IMR-90 (cell line): ENCODE results near the gene PMIS2. TPM values are rescaled to one million over a fixed set of nuclear protein-coding genes. Genes with fewer than 3 reads are reported as not detected.

ENCODE experiments used
- ATAC-seq: fragments of 200-7000 bp; cut with Tn5 transposase; 2 replicates; pipeline ENCODE4 v1.9.1; 2020; ENCODE audit warnings: low read depth, mild to moderate bottlenecking, moderate library complexity
- BruUV-seq: library from RNA; stranded (reverse); fragments of 400-500 nt; replicated peaks from 2 replicates; lab custom pipeline; 2021; lab: Mats Ljungman, UMichigan
- CTCF ChIA-PET: fragments of 300-600 bp; formaldehyde crosslinking; extraction: SDS; loops from one replicate; lab custom pipeline; 2021; ENCODE audit warnings: antibody characterized with exemption; lab: Yijun Ruan, JAX
- POLR2A ChIA-PET: fragments of 300-600 bp; sonication (Branson Sonifier 250); formaldehyde crosslinking; loops from one replicate; lab custom pipeline; 2022; ENCODE audit warnings: antibody characterized with exemption; ENCODE audit not compliant: unreplicated experiment; lab: Charles Lee
- DNase-seq: peaks from one replicate; pipeline ENCODE4 v3.0.0; 2013
- H2AFZ ChIP-seq: replicated peaks from 2 replicates; pipeline ENCODE3; 2013; ENCODE audit warnings: low read length, mild to moderate bottlenecking; ENCODE audit not compliant: poor library complexity
- H2AK5ac ChIP-seq: 2 replicates; pipeline ENCODE4 v1.6.1; 2013; ENCODE audit warnings: low read depth, low read length, inconsistent platforms
- H2AK9ac ChIP-seq: replicated peaks from 2 replicates; pipeline ENCODE3; 2013; ENCODE audit warnings: mild to moderate bottlenecking, low read depth, low read length, moderate library complexity; ENCODE audit not compliant: poor library complexity
- H2BK120ac ChIP-seq: 2 replicates; pipeline ENCODE4 v1.6.1; 2013; ENCODE audit warnings: low read depth, low read length, inconsistent platforms
- H2BK15ac ChIP-seq: 3 replicates; pipeline ENCODE4 v1.6.1; 2013; ENCODE audit warnings: low read depth, low read length, inconsistent platforms
- H2BK20ac ChIP-seq: 2 replicates; pipeline ENCODE4 v1.6.1; 2013; ENCODE audit warnings: low read depth, mild to moderate bottlenecking, inconsistent platforms, low read length, moderate library complexity
- H2BK5ac ChIP-seq: 2 replicates; pipeline ENCODE4 v1.6.1; 2013; ENCODE audit warnings: mild to moderate bottlenecking, low read depth, low read length, inconsistent platforms; ENCODE audit not compliant: poor library complexity, severe bottlenecking
- H3K14ac ChIP-seq: replicated peaks from 2 replicates; pipeline ENCODE4 v1.6.1; 2013; ENCODE audit warnings: low read depth, low read length, inconsistent platforms
- H3K18ac ChIP-seq: 2 replicates; pipeline ENCODE4 v1.6.1; 2013; ENCODE audit warnings: low read depth, low read length, control low read depth
- H3K23ac ChIP-seq: 2 replicates; pipeline ENCODE4 v1.6.1; 2013; ENCODE audit warnings: low read depth, low read length, inconsistent platforms
- H3K27ac ChIP-seq: 2 replicates; pipeline ENCODE4 v1.5.1; 2013; ENCODE audit warnings: mild to moderate bottlenecking, control low read depth, low read length; ENCODE audit not compliant: insufficient read depth
- H3K27me3 ChIP-seq: 2 replicates; pipeline ENCODE4 v1.6.1; 2013; ENCODE audit warnings: low read length; ENCODE audit not compliant: control insufficient read depth, insufficient read depth
- H3K36me3 ChIP-seq: 2 replicates; pipeline ENCODE4 v1.6.1; 2013; ENCODE audit warnings: low read length, mixed read lengths; ENCODE audit not compliant: control insufficient read depth, insufficient read depth
- H3K4ac ChIP-seq: 2 replicates; pipeline ENCODE4 v1.6.1; 2013; ENCODE audit warnings: low read depth, low read length, inconsistent platforms
- H3K4me1 ChIP-seq: 2 replicates; pipeline ENCODE4 v1.6.1; 2013; ENCODE audit warnings: low read length, mixed read lengths; ENCODE audit not compliant: control insufficient read depth, insufficient read depth
- H3K4me2 ChIP-seq: 2 replicates; pipeline ENCODE4 v1.6.1; 2013; ENCODE audit warnings: low read depth, mild to moderate bottlenecking, control low read depth, low read length, moderate library complexity
- H3K4me3 ChIP-seq: 2 replicates; pipeline ENCODE4 v1.5.1; 2013; ENCODE audit warnings: low read depth, mild to moderate bottlenecking, control low read depth, low read length, moderate library complexity; ENCODE audit not compliant: insufficient read depth
- H3K56ac ChIP-seq: 2 replicates; pipeline ENCODE4 v1.6.1; 2013; ENCODE audit warnings: low read length, inconsistent platforms; ENCODE audit not compliant: insufficient read depth; ENCODE audit errors: extremely low read depth
- H3K79me1 ChIP-seq, 2 experiments: 2 replicates each; pipeline ENCODE4 v1.6.1; 2013; ENCODE audit warnings: low read length in 2 of 2, inconsistent platforms in 1 of 2, low read depth in 1 of 2
- H3K9ac ChIP-seq: 2 replicates; pipeline ENCODE4 v1.6.1; 2013; ENCODE audit warnings: low read depth, low read length, control low read depth
- H3K9me1 ChIP-seq: 2 replicates; pipeline ENCODE4 v1.6.1; 2013; ENCODE audit warnings: low read length, inconsistent platforms; ENCODE audit not compliant: insufficient read depth
- H3K9me3 ChIP-seq: 2 replicates; pipeline ENCODE4 v1.6.1; 2013; ENCODE audit warnings: low read length; ENCODE audit not compliant: control insufficient read depth, insufficient read depth
- H4K20me1 ChIP-seq: 2 replicates; pipeline ENCODE4 v1.6.1; 2013; ENCODE audit warnings: low read length, inconsistent platforms; ENCODE audit not compliant: insufficient read depth
- H4K5ac ChIP-seq: 2 replicates; pipeline ENCODE4 v1.6.1; 2013; ENCODE audit warnings: mild to moderate bottlenecking, low read depth, low read length, control low read depth
- H4K8ac ChIP-seq, 2 experiments: 2 replicates each; pipeline ENCODE4 v1.6.1; 2013; ENCODE audit warnings: low read depth in 2 of 2, low read length in 2 of 2, control low read depth in 1 of 2, inconsistent platforms in 1 of 2
- H4K91ac ChIP-seq: 2 replicates; pipeline ENCODE4 v1.6.1; 2013; ENCODE audit warnings: low read depth, low read length, inconsistent platforms; ENCODE audit not compliant: insufficient read depth
- CEBPB ChIP-seq: IDR thresholded peaks from 2 replicates; pipeline ENCODE4 v1.6.1; 2012; ENCODE audit warnings: low read depth, low read length, improper control_type of control experiment
- FOS ChIP-seq: fragments of 150-350 bp; IDR thresholded peaks from 2 replicates; pipeline ENCODE4 v1.6.1; 2016; ENCODE audit warnings: low read depth, low read length
- MXI1 ChIP-seq: IDR thresholded peaks from 2 replicates; pipeline ENCODE4 v1.6.1; 2012; ENCODE audit warnings: low read depth, mild to moderate bottlenecking, low read length, moderate library complexity, borderline replicate concordance
- RAD21 ChIP-seq: IDR thresholded peaks from 2 replicates; pipeline ENCODE4 v1.6.1; 2012; ENCODE audit warnings: low read length, improper control_type of control experiment
- RCOR1 ChIP-seq: IDR thresholded peaks from 2 replicates; pipeline ENCODE4 v1.6.1; 2012; ENCODE audit warnings: mild to moderate bottlenecking, low read length, improper control_type of control experiment; ENCODE audit not compliant: insufficient replicate concordance
- RFX5 ChIP-seq: IDR thresholded peaks from 2 replicates; pipeline ENCODE4 v1.8.0; 2012; ENCODE audit warnings: low read depth, mild to moderate bottlenecking, low read length, moderate library complexity
- WGBS, 2 experiments: methylation state at CpG; one replicate each; pipeline versions ENCODE4 v1.1.5 to v1.1.7; 2013; ENCODE audit warnings: missing lambda C conversion rate in 2 of 2; ENCODE audit not compliant: insufficient read length in 1 of 2; ENCODE audit errors: extremely low coverage in 2 of 2; 5-methylcytosine and 5-hydroxymethylcytosine counted together
- dilution Hi-C: fragments of 300-500 bp; cut with HindIII; formaldehyde crosslinking; loops from one replicate; pipeline ENCODE4 v1.14.3; 2018; ENCODE audit warnings: low sequenced_read_pairs; ENCODE audit not compliant: unreplicated experiment
- in situ Hi-C: fragments of 300-500 bp; cut with MboI; formaldehyde crosslinking; loops from 3 replicates; pipeline ENCODE4 v1.14.3; 2019; ENCODE audit warnings: low sequenced_read_pairs, inconsistent platforms, mixed read lengths
- intact Hi-C: fragments of 100-400 bp; cut with micrococcal nuclease; formaldehyde crosslinking; loops from 2 replicates; pipeline ENCODE4 v1.10.0; 2022
- polyA plus RNA-seq, 3 experiments: library from polyadenylated mRNA; depleted of rRNA; stranded (reverse); fragments of >200 nt; gene quantifications; 2 replicates each; pipeline ENCODE4 v1.2.3, GENCODE V29; 2012; ENCODE audit warnings: low replicate concordance in 1 of 3
- total RNA-seq: library from RNA; depleted of rRNA; stranded (reverse); fragments of >200 nt; gene quantifications from 2 replicates; pipeline ENCODE4 v1.2.3, GENCODE V29; 2012

PMIS2 gene
- total and polyA plus RNA-seq, 2 of the 4 experiments (the other 2 are of a cell fraction) = not detected

DNA sequence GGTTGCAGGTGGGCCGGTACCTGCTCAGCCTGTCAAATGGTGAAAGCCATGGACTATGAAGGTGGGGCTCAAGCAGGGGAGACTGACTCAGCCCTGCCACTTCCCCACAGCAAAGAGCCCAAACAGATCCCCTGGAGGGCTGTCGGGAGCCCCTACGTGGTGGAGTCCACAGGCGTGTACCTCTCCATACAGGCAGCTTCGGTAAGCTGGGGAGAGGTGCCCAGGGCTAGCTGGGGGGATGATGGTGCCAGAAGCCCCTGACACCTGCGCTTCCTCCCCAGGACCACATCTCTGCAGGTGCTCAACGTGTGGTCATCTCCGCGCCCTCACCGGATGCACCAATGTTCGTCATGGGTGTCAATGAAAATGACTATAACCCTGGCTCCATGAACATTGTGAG lies 43.8 kb upstream of the PMIS2 start:
- Histone ChIP-seq H2AFZ (no peak overlapping the region), H2BK15ac (no peak overlapping the region), H2BK20ac (no peak overlapping the region), H2AK5ac (no peak overlapping the region), H4K91ac (no peak overlapping the region), H3K27me3 (no peaks in the 10 kb centered on the region), H3K9ac (no peak overlapping the region), H3K27ac (no peak overlapping the region), H3K14ac (no peak overlapping the region), H4K20me1 (no peaks in the 10 kb centered on the region), H3K79me1 (peaks cover 26 to 43% of the 10 kb centered on the region in 2 experiments), H3K4me2 (no peak overlapping the region), H3K36me3 (peaks cover 4% of the 10 kb centered on the region; the same call in 1 of the 2 replicates), H2BK5ac (no peak overlapping the region), H3K9me3 (no peaks in the 10 kb centered on the region), H3K4me1 (peaks cover 8% of the 10 kb centered on the region), H3K4me3 (no peak overlapping the region), H4K8ac (no peak overlapping the region), H4K5ac (no peak overlapping the region), H3K9me1 (peaks cover 9% of the 10 kb centered on the region; the same call in 1 of the 2 replicates), H3K56ac (no peak overlapping the region), H3K23ac (no peak overlapping the region; the same call in 1 of the 2 replicates), H3K4ac (no peak overlapping the region), H2AK9ac (no peak overlapping the region), H3K18ac (no peak overlapping the region), H2BK120ac (no peak overlapping the region)
- POLR2A ChIA-PET = no interaction called here
- TF ChIP-seq CEBPB = no peak
- TF ChIP-seq RFX5 = no peak
- TF ChIP-seq FOS = no peak
- TF ChIP-seq RAD21 = no peak
- TF ChIP-seq MXI1 = no peak
- TF ChIP-seq RCOR1 = no peak
- DNase-seq = no peak
- ATAC-seq = no peak
- WGBS, 2 experiments = 100% methylated on average over 3 of the region's 11 CpGs; no CpG with 5 or more reads in 1 of the 2 experiments
- CTCF ChIA-PET = no interaction called here
- dilution Hi-C loops = no loop called here
- intact Hi-C loops = no loop called here
- in situ Hi-C loops = no loop called here
- BruUV-seq = no TSS peak
